Endothelial cell of umbilical vein (primary cell): ENCODE data around the gene PLCXD3.

Source experiments
- EZH2 ChIP-seq: IDR thresholded peaks from 2 replicates; pipeline ENCODE4 v1.6.1; 2012; ENCODE audit warnings: borderline replicate concordance, low read depth, mild to moderate bottlenecking, moderate library complexity, low read length, inconsistent platforms; ENCODE audit not compliant: severe bottlenecking
- TF ChIP-seq, protein P1 (sequence below), 2 donors: IDR thresholded peaks; 1 replicate in 1 of 2; 2 replicates in 1 of 2; pipeline ENCODE4 v1.5.1; 2011; ENCODE audit warnings: low read length in 2 of 2, mild to moderate bottlenecking in 2 of 2, moderate library complexity in 2 of 2, control low read depth in 1 of 2, inconsistent platforms in 1 of 2, low read depth in 1 of 2; ENCODE audit not compliant: insufficient read depth in 1 of 2; ENCODE audit errors: extremely low read depth in 1 of 2
- TF ChIP-seq, protein P2 (sequence below): IDR thresholded peaks from 2 replicates; pipeline ENCODE4 v1.6.1; 2011; ENCODE audit not compliant: insufficient read depth, insufficient read length

- TF ChIP-seq, protein P1, sequence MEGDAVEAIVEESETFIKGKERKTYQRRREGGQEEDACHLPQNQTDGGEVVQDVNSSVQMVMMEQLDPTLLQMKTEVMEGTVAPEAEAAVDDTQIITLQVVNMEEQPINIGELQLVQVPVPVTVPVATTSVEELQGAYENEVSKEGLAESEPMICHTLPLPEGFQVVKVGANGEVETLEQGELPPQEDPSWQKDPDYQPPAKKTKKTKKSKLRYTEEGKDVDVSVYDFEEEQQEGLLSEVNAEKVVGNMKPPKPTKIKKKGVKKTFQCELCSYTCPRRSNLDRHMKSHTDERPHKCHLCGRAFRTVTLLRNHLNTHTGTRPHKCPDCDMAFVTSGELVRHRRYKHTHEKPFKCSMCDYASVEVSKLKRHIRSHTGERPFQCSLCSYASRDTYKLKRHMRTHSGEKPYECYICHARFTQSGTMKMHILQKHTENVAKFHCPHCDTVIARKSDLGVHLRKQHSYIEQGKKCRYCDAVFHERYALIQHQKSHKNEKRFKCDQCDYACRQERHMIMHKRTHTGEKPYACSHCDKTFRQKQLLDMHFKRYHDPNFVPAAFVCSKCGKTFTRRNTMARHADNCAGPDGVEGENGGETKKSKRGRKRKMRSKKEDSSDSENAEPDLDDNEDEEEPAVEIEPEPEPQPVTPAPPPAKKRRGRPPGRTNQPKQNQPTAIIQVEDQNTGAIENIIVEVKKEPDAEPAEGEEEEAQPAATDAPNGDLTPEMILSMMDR (IDR thresholded peaks at IDR 0.05; ENCODE audit: extremely low read depth in 1 of 2, insufficient read depth in 1 of 2, low read depth in 1 of 2, low read length in 2 of 2): no peak
- TF ChIP-seq EZH2: no peak
- TF ChIP-seq, protein P2, sequence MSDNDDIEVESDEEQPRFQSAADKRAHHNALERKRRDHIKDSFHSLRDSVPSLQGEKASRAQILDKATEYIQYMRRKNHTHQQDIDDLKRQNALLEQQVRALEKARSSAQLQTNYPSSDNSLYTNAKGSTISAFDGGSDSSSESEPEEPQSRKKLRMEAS: no peak
Measured at GRCh38 chr5:41503860-41504259, 6.5 kb downstream of the PLCXD3 start.
